ENCODE data around the gene TMPRSS11D.

Gene TMPRSS11D

DNA sequence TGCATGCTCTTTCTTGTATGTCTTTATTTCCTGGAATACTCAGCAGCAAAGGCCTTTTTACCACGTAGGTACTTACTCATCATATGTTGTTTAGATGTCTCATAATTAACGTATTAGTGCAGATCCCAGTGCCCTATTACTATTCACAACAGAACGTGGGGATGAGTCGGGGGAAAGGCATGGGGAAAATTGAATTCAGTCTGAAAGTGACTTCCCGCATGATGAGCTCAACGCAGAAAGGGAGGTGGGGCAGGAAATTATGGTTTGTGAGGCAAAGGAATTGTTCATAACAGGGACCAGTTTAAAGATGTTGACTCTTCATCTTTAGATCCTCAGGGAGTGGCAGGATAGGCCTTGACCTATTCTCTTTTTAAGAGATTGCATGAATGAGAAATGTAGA lies 2.0 kb upstream of the TMPRSS11D start:
- Histone ChIP-seq H4K20me1 (ENCODE audit: insufficient read depth, low read length) (no peaks in the 10 kb centered on the region), H2AFZ (ENCODE audit: low read depth, low read length) (no peak overlapping the region), H3K36me3 (replicated peaks; ENCODE audit: low read depth, low read length) (no peaks in the 10 kb centered on the region), H3K27ac (ENCODE audit: low read length) (no peak overlapping the region), H3K4me1 (ENCODE audit: low read length) (no peaks in the 10 kb centered on the region), H3K9ac (ENCODE audit: low read length) (no peak overlapping the region), H3K27me3 (ENCODE audit: low read depth, low read length) (no peaks in the 10 kb centered on the region), H3K4me2 (ENCODE audit: low read length) (no peak overlapping the region), H3K79me2 (ENCODE audit: low read length) (no peaks in the 10 kb centered on the region), H3K9me3 (ENCODE audit: insufficient read depth, low read length) (no peaks in the 10 kb centered on the region), H3K4me3 (ENCODE audit: low read length) (no peak overlapping the region)
- TF ChIP-seq, protein P1, sequence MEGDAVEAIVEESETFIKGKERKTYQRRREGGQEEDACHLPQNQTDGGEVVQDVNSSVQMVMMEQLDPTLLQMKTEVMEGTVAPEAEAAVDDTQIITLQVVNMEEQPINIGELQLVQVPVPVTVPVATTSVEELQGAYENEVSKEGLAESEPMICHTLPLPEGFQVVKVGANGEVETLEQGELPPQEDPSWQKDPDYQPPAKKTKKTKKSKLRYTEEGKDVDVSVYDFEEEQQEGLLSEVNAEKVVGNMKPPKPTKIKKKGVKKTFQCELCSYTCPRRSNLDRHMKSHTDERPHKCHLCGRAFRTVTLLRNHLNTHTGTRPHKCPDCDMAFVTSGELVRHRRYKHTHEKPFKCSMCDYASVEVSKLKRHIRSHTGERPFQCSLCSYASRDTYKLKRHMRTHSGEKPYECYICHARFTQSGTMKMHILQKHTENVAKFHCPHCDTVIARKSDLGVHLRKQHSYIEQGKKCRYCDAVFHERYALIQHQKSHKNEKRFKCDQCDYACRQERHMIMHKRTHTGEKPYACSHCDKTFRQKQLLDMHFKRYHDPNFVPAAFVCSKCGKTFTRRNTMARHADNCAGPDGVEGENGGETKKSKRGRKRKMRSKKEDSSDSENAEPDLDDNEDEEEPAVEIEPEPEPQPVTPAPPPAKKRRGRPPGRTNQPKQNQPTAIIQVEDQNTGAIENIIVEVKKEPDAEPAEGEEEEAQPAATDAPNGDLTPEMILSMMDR (IDR thresholded peaks at IDR 0.05; ENCODE audit: low read depth, low read length): no peak
- no peak for TF ChIP-seq EZH2phosphoT487 (IDR thresholded peaks at IDR 0.05; ENCODE audit: low read depth)

DNA sequence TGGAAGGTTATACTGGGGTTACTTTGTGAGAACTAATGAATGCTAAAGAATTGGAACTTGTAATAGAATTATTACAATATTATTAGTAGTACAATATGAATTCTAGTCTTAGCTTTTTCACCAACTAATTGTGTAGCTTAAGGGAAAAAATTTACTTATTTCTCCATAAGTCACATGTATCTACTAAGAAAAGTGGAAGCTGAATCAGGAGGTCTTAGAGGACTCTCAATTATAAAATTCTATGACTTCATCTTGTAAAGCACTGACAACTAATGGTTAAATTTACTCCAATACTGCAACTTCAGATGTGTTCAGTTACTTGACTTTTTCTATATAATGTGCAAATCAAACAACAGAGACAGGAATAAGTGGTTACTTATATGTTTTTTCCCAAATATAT lies 899 bp upstream of the TMPRSS11D start:
- no peaks in the 10 kb centered on the region for H3K36me3 ChIP-seq (replicated peaks; ENCODE audit: low read depth, low read length)
- H4K20me1 ChIP-seq (ENCODE audit: insufficient read depth, low read length): no peaks in the 10 kb centered on the region
- no peak overlapping the region for H3K27ac ChIP-seq (ENCODE audit: low read length)
- no peak overlapping the region for H3K4me3 ChIP-seq (ENCODE audit: low read length)
- no peak overlapping the region for H2AFZ ChIP-seq (ENCODE audit: low read depth, low read length)
- no peaks in the 10 kb centered on the region for H3K27me3 ChIP-seq (ENCODE audit: low read depth, low read length)
- TF ChIP-seq EZH2phosphoT487 (IDR thresholded peaks at IDR 0.05; ENCODE audit: low read depth): no peak
- TF ChIP-seq, protein P1 (IDR thresholded peaks at IDR 0.05; ENCODE audit: low read depth, low read length): no peak
- no peaks in the 10 kb centered on the region for H3K79me2 ChIP-seq (ENCODE audit: low read length)
- H3K4me1 ChIP-seq (ENCODE audit: low read length): no peaks in the 10 kb centered on the region
- H3K4me2 ChIP-seq (ENCODE audit: low read length): no peak overlapping the region
- H3K9me3 ChIP-seq (ENCODE audit: insufficient read depth, low read length): no peaks in the 10 kb centered on the region
- no peak overlapping the region for H3K9ac ChIP-seq (ENCODE audit: low read length)

DNA sequence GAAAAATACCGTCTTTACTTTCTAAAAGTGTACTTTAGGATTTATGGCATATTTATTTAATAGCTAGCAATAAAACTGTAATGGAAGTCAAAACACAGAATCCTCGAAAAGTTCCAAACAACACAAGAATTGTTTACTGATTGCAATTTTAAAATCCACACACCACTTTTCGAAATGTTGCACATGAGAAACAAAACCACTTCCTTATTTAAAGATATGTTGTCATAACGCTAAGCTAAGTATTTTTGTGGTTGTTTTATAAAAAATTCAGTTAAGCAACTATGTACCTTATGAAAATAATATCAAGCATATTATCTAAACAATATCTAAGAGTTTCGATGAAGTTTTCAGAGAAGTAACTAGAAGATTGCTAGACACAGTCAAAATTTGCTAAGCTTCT lies 344 bp downstream of the TMPRSS11D start:
- Histone ChIP-seq H3K27ac (ENCODE audit: low read length) (no peak overlapping the region), H3K79me2 (ENCODE audit: low read length) (no peaks in the 10 kb centered on the region), H3K4me2 (ENCODE audit: low read length) (no peak overlapping the region), H4K20me1 (ENCODE audit: insufficient read depth, low read length) (no peaks in the 10 kb centered on the region), H3K9ac (ENCODE audit: low read length) (no peak overlapping the region), H3K4me1 (ENCODE audit: low read length) (no peaks in the 10 kb centered on the region), H3K4me3 (ENCODE audit: low read length) (no peak overlapping the region), H3K27me3 (ENCODE audit: low read depth, low read length) (no peaks in the 10 kb centered on the region), H2AFZ (ENCODE audit: low read depth, low read length) (no peak overlapping the region), H3K9me3 (ENCODE audit: insufficient read depth, low read length) (no peaks in the 10 kb centered on the region), H3K36me3 (replicated peaks; ENCODE audit: low read depth, low read length) (no peaks in the 10 kb centered on the region)
- no peak for TF ChIP-seq EZH2phosphoT487 (IDR thresholded peaks at IDR 0.05; ENCODE audit: low read depth)
- TF ChIP-seq, protein P1 (IDR thresholded peaks at IDR 0.05; ENCODE audit: low read depth, low read length): no peak

DNA sequence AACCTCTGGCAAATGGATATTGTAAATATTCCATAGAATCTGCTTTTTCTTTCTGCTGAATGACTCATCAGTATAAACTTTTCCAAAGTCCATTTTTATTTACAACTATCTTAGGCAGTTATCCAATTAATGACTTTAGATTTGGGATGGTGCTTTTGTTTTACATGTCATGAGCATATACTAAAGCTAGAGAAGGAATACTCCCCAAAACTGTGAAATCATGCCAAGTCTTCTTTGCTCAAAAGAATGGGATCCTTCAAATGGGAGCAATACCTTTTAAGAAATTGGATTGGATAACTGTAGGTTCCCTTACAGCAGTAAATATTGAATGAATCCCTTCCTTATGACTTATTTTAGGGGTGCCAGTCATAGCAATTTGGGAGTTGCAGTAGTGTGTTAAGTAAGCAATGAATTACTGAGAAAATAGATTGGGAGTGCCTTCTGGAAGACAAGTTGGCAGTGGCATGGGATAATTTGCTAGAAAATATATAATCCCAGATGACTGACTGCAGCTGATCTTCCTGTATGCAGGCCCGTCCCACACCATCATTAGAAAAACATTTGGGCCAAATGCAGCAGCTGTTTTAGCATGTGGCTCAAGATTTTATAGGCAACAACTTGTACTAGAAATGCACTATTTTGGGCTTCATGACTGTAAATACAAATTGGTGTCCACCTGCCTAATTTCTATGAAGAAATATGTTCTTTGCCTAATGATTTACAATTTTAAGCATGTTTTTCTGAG lies 2.8 kb downstream of the TMPRSS11D start:
- H3K4me1 ChIP-seq (ENCODE audit: low read length): no peaks in the 10 kb centered on the region
- H3K4me3 ChIP-seq (ENCODE audit: low read length): no peak overlapping the region
- H3K79me2 ChIP-seq (ENCODE audit: low read length): no peaks in the 10 kb centered on the region
- H4K20me1 ChIP-seq (ENCODE audit: insufficient read depth, low read length): no peaks in the 10 kb centered on the region
- TF ChIP-seq EZH2phosphoT487 (IDR thresholded peaks at IDR 0.05; ENCODE audit: low read depth): no peak
- TF ChIP-seq, protein P1 (IDR thresholded peaks at IDR 0.05; ENCODE audit: low read depth, low read length): no peak
- no peaks in the 10 kb centered on the region for H3K27me3 ChIP-seq (ENCODE audit: low read depth, low read length)
- no peak overlapping the region for H2AFZ ChIP-seq (ENCODE audit: low read depth, low read length)
- H3K36me3 ChIP-seq (replicated peaks; ENCODE audit: low read depth, low read length): no peaks in the 10 kb centered on the region
- no peaks in the 10 kb centered on the region for H3K9me3 ChIP-seq (ENCODE audit: insufficient read depth, low read length)
- H3K4me2 ChIP-seq (ENCODE audit: low read length): no peak overlapping the region
- H3K27ac ChIP-seq (ENCODE audit: low read length): no peak overlapping the region
- H3K9ac ChIP-seq (ENCODE audit: low read length): no peak overlapping the region

Measured in OCI-LY3 (cell line).